A549 (cell line): ENCODE measurements around the gene APLP2. TPM values are rescaled to one million over a fixed set of nuclear protein-coding genes. Genes with fewer than 3 reads are reported as not detected.

Experiments used
- ATAC-seq, 2 experiments: fragments of 200-7000 bp in 1 of 2; fragments of >200 bp in 1 of 2; cut with Nextera tagmentation in 1 of 2; cut with Tn5 transposase in 1 of 2; 3 replicates each; pipeline versions ENCODE4 v1.8.0 to v1.9.1; 2018 to 2020; ENCODE audit warnings: mild to moderate bottlenecking in 1 of 2, moderate library complexity in 1 of 2
- CTCF ChIA-PET: fragments of 300-600 bp; sonication (Branson Sonifier 250); formaldehyde crosslinking; extraction: SDS; loops from one replicate; lab custom pipeline; 2021; ENCODE audit warnings: antibody characterized with exemption, inconsistent platforms; lab: Yijun Ruan, JAX
- POLR2A ChIA-PET: fragments of 350-600 bp; formaldehyde crosslinking; extraction: SDS; loops from one replicate; lab custom pipeline; 2021; ENCODE audit warnings: antibody characterized with exemption, inconsistent platforms; lab: Yijun Ruan, JAX
- DNase-seq, 2 experiments: peaks; one replicate each; pipeline versions ENCODE4 v3.0.0 to v3.0.0-alpha.2; 2011 to 2016; ENCODE audit warnings: low read depth in 1 of 2, low spot score in 1 of 2
- FAIRE-seq: peaks from 2 replicates; lab custom pipeline; 2011; peaks lifted over from hg19 to GRCh38; lab: Jason Lieb, UNC
- H3K27ac ChIP-seq, 2 experiments: fragments of >200 bp; sonication (Bioruptor Twin); formaldehyde crosslinking; 3 replicates each; pipeline ENCODE4 v1.5.1; 2016 to 2017
- H3K4me1 ChIP-seq: fragments of >200 bp; sonication (Bioruptor Twin); formaldehyde crosslinking; 3 replicates; pipeline ENCODE4 v1.6.1; 2016
- H3K4me2 ChIP-seq: fragments of >200 bp; sonication (Bioruptor Twin); formaldehyde crosslinking; 3 replicates; pipeline ENCODE4 v1.6.1; 2016
- H3K4me3 ChIP-seq: fragments of >200 bp; sonication (Bioruptor Twin); formaldehyde crosslinking; 3 replicates; pipeline ENCODE4 v1.5.1; 2016
- H3K9me3 ChIP-seq: fragments of >200 bp; sonication (Bioruptor Twin); formaldehyde crosslinking; 3 replicates; pipeline ENCODE4 v1.6.1; 2016
- ATOH8 ChIP-seq: fragments of 250-450 bp; sonication (Bioruptor Pico); IDR thresholded peaks from 2 replicates; pipeline ENCODE4 v1.5.0; 2020; ENCODE audit warnings: low read depth, mild to moderate bottlenecking, moderate library complexity
- CBX8 ChIP-seq: fragments of 200-600 bp; sonication (generic); IDR thresholded peaks from 2 replicates; pipeline ENCODE4 v1.6.1; 2016
- CHD2 ChIP-seq: fragments of 150-350 bp; IDR thresholded peaks from 2 replicates; pipeline ENCODE4 v1.6.1; 2014; ENCODE audit warnings: low read length; ENCODE audit not compliant: partially characterized antibody
- CTCF ChIP-seq: fragments of >200 bp; sonication (Bioruptor Twin); formaldehyde crosslinking; IDR thresholded peaks from 3 replicates; pipeline ENCODE4 v1.5.1; 2016
- ESRRA ChIP-seq: fragments of 150-350 bp; IDR thresholded peaks from 2 replicates; pipeline ENCODE4 v1.6.1; 2014; ENCODE audit warnings: mild to moderate bottlenecking, low read length, borderline replicate concordance
- FOSB ChIP-seq: fragments of 250-450 bp; sonication (Bioruptor Pico); IDR thresholded peaks from 2 replicates; pipeline ENCODE4 v1.5.0; 2020; ENCODE audit warnings: mild to moderate bottlenecking, moderate library complexity
- FOSL2 ChIP-seq, 2 experiments: fragments of 450-650 bp in 1 of 2; fragments of >200 bp in 1 of 2; sonication (Bioruptor Twin) in 1 of 2; formaldehyde crosslinking; IDR thresholded peaks; 2 replicates each; pipeline versions ENCODE4 v1.5.0 to v1.6.1; 2016 to 2020; ENCODE audit warnings: mild to moderate bottlenecking in 1 of 2, moderate library complexity in 1 of 2
- GATA3 ChIP-seq: IDR thresholded peaks from 2 replicates; pipeline ENCODE4 v1.6.1; 2012; ENCODE audit warnings: borderline replicate concordance
- HDAC2 ChIP-seq: fragments of 200-600 bp; sonication (generic); IDR thresholded peaks from 2 replicates; pipeline ENCODE4 v1.6.1; 2016
- HEYL ChIP-seq: fragments of 250-450 bp; sonication (Bioruptor Pico); IDR thresholded peaks from 2 replicates; pipeline ENCODE4 v1.8.0; 2021; ENCODE audit warnings: mild to moderate bottlenecking, moderate library complexity
- HOXA7 ChIP-seq: fragments of 250-450 bp; sonication (Bioruptor Pico); IDR thresholded peaks from 2 replicates; pipeline ENCODE4 v1.5.0; 2020; ENCODE audit warnings: mild to moderate bottlenecking, moderate library complexity
- JUN ChIP-seq, 2 experiments: fragments of >200 bp; sonication (Bioruptor Twin); formaldehyde crosslinking; IDR thresholded peaks; 2 replicates in 1 of 2; 3 replicates in 1 of 2; pipeline ENCODE4 v1.6.1; 2016 to 2017
- MAFK ChIP-seq: fragments of 450-650 bp; IDR thresholded peaks from 2 replicates; pipeline ENCODE4 v1.6.1; 2014; ENCODE audit not compliant: partially characterized antibody
- NFE2L2 ChIP-seq: fragments of 150-350 bp; conservative IDR thresholded peaks from 2 replicates; pipeline ENCODE4 v1.6.1; 2014; ENCODE audit warnings: low read length
- PBX3 ChIP-seq: IDR thresholded peaks from 2 replicates; pipeline ENCODE4 v1.6.1; 2012
- POLR2AphosphoS2 ChIP-seq: conservative IDR thresholded peaks from 2 replicates; pipeline ENCODE4 v1.6.1; 2012; ENCODE audit warnings: low read length, improper control_type of control experiment, inconsistent platforms
- RAD21 ChIP-seq, 2 experiments: fragments of >200 bp in 1 of 2; sonication (Bioruptor Twin) in 1 of 2; formaldehyde crosslinking in 1 of 2; IDR thresholded peaks in 1 of 2; conservative IDR thresholded peaks in 1 of 2; 2 replicates in 1 of 2; 3 replicates in 1 of 2; pipeline ENCODE4 v1.6.1; 2012 to 2018; ENCODE audit warnings: inconsistent platforms in 1 of 2
- RCOR1 ChIP-seq: fragments of 150-350 bp; IDR thresholded peaks from 2 replicates; pipeline ENCODE4 v1.6.1; 2014; ENCODE audit warnings: antibody characterized with exemption, low read length, low read depth
- SMC3 ChIP-seq: fragments of >200 bp; sonication (Bioruptor Twin); formaldehyde crosslinking; IDR thresholded peaks from 3 replicates; pipeline ENCODE4 v1.6.1; 2018; ENCODE audit warnings: inconsistent platforms
- SREBF2 ChIP-seq: fragments of 450-650 bp; IDR thresholded peaks from 2 replicates; pipeline ENCODE4 v1.6.1; 2014; ENCODE audit warnings: mild to moderate bottlenecking, moderate library complexity
- TFCP2L1 ChIP-seq: fragments of 250-450 bp; sonication (Bioruptor Pico); IDR thresholded peaks from 2 replicates; pipeline ENCODE4 v1.5.0; 2021; ENCODE audit warnings: mild to moderate bottlenecking
- ZC3H11A ChIP-seq: fragments of 450-650 bp; IDR thresholded peaks from 2 replicates; pipeline ENCODE4 v1.6.1; 2014; ENCODE audit warnings: antibody characterized with exemption, mild to moderate bottlenecking
- ZNF302 ChIP-seq: fragments of 250-450 bp; sonication (Bioruptor Pico); IDR thresholded peaks from 2 replicates; pipeline ENCODE4 v1.9.0; 2021; ENCODE audit warnings: inconsistent platforms, mild to moderate bottlenecking, moderate library complexity
- WGBS: methylation state at CpG from one replicate; pipeline ENCODE4 v1.1.6; 2017; ENCODE audit errors: missing lambda C conversion rate; 5-methylcytosine and 5-hydroxymethylcytosine counted together
- polyA plus RNA-seq, 4 experiments: library from polyadenylated mRNA; depleted of rRNA in 3 of 4; stranded (reverse); fragments of >200 nt; fragmentation: RNase III in 1 of 4; extraction: RNeasy Plus Mini Kit Qiagen cat#74134 plus additional on column Dnase treatment in 1 of 4; gene quantifications; 2 replicates in 3 of 4; 3 replicates in 1 of 4; pipeline ENCODE4 v1.2.3, GENCODE V29; 2011 to 2017
- TF ChIP-seq, protein P1 (sequence below): fragments of >200 bp; sonication (Bioruptor Twin); formaldehyde crosslinking; IDR thresholded peaks from 2 replicates; pipeline ENCODE4 v1.6.1; 2016
- TF ChIP-seq, protein P2 (sequence below): IDR thresholded peaks from 2 replicates; pipeline ENCODE4 v1.6.1; 2012
- TF ChIP-seq, protein P3 (sequence below): fragments of 150-350 bp; IDR thresholded peaks from 2 replicates; pipeline ENCODE4 v1.6.1; 2014; ENCODE audit warnings: low read depth, mild to moderate bottlenecking, low read length

Gene APLP2
- polyA plus RNA-seq, 2 of the 4 experiments (the other 2 are of a cell fraction), result 166 to 203 TPM

GRCh38 chr11:130102301-130103249, 32.9 kb downstream of the APLP2 start:
- ChIA-PET POLR2A (no interaction called here), CTCF (no interaction called here)
- no peak for DNase-seq
- FAIRE-seq, result no peak
- H3K27ac ChIP-seq, result no peak overlapping the region
- no peaks in the 10 kb centered on the region; the same call in 1 of the 3 replicates for H3K4me1 ChIP-seq
- no peak overlapping the region for H3K4me2 ChIP-seq
- H3K4me3 ChIP-seq, result no peak overlapping the region
- no peak for ATAC-seq
- H3K9me3 ChIP-seq, result no peaks in the 10 kb centered on the region
- 88% methylated on average over 9 of the region's 9 CpGs for WGBS
- TF ChIP-seq NFE2L2 (no peak), MAFK (peak; percentile 85), HOXA7 (CRISPR knock-in tag) (no peak)

DNA sequence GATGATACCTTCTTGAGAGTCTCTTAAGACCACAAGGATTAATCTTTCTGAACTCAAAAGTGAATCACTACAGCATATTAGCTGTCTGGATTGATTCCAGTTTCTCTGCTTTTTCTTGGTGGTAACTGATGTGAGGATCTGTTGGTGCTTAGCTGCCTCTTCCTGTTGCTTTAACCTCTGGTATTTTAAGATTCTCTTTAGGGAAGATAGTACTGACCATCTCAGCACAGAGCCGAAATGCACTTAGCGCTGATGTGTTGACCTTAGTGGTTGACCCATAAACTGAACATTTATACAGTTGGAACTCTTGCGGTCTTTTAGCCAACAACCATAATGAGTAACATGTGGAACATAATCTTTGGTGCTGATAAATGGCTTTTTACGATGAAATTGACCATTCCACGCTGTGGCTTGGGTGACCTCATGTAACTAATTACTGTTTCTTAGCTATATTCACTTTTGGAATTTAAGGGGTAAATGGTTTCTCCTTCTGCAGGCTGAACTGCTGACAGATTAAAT, 33.7 kb downstream of the APLP2 start:
- TF ChIP-seq ZNF302 (CRISPR knock-in tag) (no peak), TFCP2L1 (CRISPR knock-in tag) (no peak), RCOR1 (no peak), ATOH8 (CRISPR knock-in tag) (no peak), FOSL2 (IDR thresholded peaks at IDR 0.05) (no peak), FOSL2 (CRISPR knock-in tag; IDR thresholded peaks at IDR 0.05) (no peak), ZC3H11A (no peak), JUN (IDR thresholded peaks at IDR 0.05) (no peak), GATA3 (no peak), SREBF2 (no peak), CBX8 (no peak), RAD21 (conservative IDR thresholded peaks at IDR 0.05 in 1 of 2, IDR thresholded peaks at IDR 0.05 in 1 of 2) (no peak), CHD2 (no peak)
- TF ChIP-seq, protein P1, sequence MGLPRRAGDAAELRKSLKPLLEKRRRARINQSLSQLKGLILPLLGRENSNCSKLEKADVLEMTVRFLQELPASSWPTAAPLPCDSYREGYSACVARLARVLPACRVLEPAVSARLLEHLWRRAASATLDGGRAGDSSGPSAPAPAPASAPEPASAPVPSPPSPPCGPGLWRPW, result no peak
- TF ChIP-seq, protein P2, sequence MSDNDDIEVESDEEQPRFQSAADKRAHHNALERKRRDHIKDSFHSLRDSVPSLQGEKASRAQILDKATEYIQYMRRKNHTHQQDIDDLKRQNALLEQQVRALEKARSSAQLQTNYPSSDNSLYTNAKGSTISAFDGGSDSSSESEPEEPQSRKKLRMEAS, result no peak
- TF ChIP-seq, protein P3, sequence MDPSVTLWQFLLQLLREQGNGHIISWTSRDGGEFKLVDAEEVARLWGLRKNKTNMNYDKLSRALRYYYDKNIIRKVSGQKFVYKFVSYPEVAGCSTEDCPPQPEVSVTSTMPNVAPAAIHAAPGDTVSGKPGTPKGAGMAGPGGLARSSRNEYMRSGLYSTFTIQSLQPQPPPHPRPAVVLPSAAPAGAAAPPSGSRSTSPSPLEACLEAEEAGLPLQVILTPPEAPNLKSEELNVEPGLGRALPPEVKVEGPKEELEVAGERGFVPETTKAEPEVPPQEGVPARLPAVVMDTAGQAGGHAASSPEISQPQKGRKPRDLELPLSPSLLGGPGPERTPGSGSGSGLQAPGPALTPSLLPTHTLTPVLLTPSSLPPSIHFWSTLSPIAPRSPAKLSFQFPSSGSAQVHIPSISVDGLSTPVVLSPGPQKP, result no peak
- Histone ChIP-seq H3K4me2 (no peak overlapping the region), H3K4me1 (no peaks in the 10 kb centered on the region; the same call in 1 of the 3 replicates), H3K27ac (no peak overlapping the region), H3K9me3 (no peaks in the 10 kb centered on the region), H3K4me3 (no peak overlapping the region)
- ChIA-PET POLR2A (no interaction called here), CTCF (no interaction called here)
- WGBS, result 97% methylated on average over 5 of the region's 5 CpGs
- DNase-seq, result no peak
- no peak for ATAC-seq
- no peak for FAIRE-seq

- WGBS, result 95% methylated on average over 5 of the region's 5 CpGs
- H3K4me1 ChIP-seq, result no peaks in the 10 kb centered on the region; the same call in 2 of the 3 replicates
- no peak for DNase-seq
- ChIA-PET CTCF (interaction anchor here (0.7 to 1.4 kb wide), 2 partner anchors 9 to 35 kb away, joined by 3 read pairs; no protein-coding TSS in a partner anchor), POLR2A (no interaction called here)
- no peaks in the 10 kb centered on the region for H3K9me3 ChIP-seq
- H3K27ac ChIP-seq, result no peak overlapping the region
- no peak for ATAC-seq
- H3K4me3 ChIP-seq, result no peak overlapping the region
- H3K4me2 ChIP-seq, result no peak overlapping the region
- no peak for FAIRE-seq
- TF ChIP-seq CTCF (no peak), ZC3H11A (no peak), GATA3 (no peak), HOXA7 (CRISPR knock-in tag) (no peak), FOSB (CRISPR knock-in tag) (no peak), TFCP2L1 (CRISPR knock-in tag) (no peak), ATOH8 (CRISPR knock-in tag) (no peak), SMC3 (no peak), HEYL (CRISPR knock-in tag) (no peak), PBX3 (no peak), POLR2AphosphoS2 (no peak), ESRRA (no peak), HDAC2 (no peak)
- TF ChIP-seq, protein P2, result no peak
These were observed 36.7 kb downstream of the APLP2 start for GRCh38 chr11:130106381-130106780.
